GM18951 (cell line): ENCODE data around the gene ANO6.
"Not testable (repeated sequence)": the region's sequence is repeated elsewhere in the genome, so short reads cannot be mapped to it uniquely, and the experiment has no call there.

Experiments used
- POLR2A ChIP-seq: IDR thresholded peaks from 4 replicates; pipeline ENCODE4 v1.6.1; 2011; ENCODE audit warnings: mild to moderate bottlenecking; ENCODE audit not compliant: insufficient read length, insufficient read depth; ENCODE audit errors: extremely low read depth
- in situ Hi-C: fragments of 300-500 bp; cut with MboI; formaldehyde crosslinking; loops from one replicate; pipeline ENCODE4 v1.12.0; 2022; ENCODE audit warnings: low sequenced_read_pairs, mixed read lengths, inconsistent platforms; ENCODE audit not compliant: unreplicated experiment

Gene ANO6

DNA sequence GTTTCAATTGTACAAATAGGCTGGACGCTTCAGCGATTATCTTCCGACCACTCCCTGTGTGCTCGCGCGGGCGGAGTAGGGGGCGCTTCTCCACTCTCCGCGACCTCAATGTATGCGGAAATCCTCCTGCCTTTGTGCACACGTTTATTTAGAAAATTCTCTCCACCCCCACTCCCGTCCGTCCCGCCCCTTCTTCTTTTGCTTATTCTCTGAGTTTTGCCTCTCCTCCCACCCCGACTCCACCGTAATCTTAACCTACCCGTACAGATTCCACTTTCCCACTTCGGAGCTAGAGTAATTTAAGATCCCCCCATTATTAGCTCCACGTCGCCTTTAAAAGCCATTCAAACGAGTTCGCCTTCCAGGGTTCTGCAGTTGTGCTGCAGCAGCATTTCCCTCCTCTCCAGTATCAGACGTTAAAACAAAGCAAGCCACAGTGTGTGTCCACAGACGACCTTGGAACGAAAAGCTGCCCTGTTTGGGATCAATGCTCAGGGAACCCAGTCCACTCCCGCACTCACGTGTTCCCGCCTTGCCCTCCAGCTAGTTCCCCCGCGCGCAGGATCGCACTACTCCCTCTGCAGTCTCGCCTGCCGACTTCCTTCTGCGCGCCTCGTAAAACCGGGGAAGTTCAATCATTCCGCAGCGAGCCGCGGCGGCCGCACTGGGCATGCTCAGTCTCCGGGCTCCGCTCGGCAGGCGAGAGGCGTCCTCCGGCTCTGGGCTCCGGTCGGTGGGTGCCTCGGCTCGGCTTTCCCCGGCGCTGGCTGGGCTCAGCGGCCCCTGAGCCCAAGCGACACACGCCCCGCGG lies at the start of gene ANO6:
Gene ANO6 (plus strand): TSS at position 677 of the 811 bp plus-strand sequence. CDS start 227 bp downstream, outside the sequence.
- TF ChIP-seq POLR2A = peak; percentile 82
- in situ Hi-C loops = loop anchor here (25.0 kb wide), 1 partner anchor 522 kb away; the partner anchor contains the start of gene ARID2

GRCh38 chr12:45168976-45169375 lies 46.9 kb upstream of the ANO6 start:
- in situ Hi-C loops = no loop called here
- no peak for TF ChIP-seq POLR2A

DNA sequence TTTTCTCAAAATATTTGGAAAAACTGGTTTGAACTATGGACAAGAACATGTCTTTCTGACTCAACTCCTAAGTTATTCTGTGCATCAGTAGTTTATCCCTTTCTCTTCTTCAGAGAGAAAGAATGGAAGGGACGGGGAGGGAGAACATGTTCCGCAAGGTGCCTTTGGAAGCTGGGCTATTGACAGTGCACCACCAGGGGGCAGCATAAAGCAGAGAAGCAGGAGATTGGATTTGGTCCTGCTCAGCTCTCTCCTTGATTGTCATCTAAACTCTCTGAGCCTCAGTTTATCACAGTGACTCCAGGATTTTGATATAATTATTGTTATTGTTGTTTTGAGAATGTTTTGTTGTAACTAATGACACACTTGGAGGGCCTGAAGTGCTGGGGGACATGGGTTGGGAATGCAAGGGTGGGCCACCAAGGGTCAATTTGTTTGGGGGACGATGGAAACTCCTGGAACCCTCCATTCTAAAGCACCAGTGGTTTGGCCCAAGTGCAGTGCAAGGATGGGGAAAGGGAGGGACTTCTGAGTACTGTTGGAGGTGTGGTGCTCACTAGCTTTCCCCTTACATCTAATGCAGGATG lies 45.3 kb upstream of the ANO6 start:
- TF ChIP-seq POLR2A = no peak
- in situ Hi-C loops = no loop called here

DNA sequence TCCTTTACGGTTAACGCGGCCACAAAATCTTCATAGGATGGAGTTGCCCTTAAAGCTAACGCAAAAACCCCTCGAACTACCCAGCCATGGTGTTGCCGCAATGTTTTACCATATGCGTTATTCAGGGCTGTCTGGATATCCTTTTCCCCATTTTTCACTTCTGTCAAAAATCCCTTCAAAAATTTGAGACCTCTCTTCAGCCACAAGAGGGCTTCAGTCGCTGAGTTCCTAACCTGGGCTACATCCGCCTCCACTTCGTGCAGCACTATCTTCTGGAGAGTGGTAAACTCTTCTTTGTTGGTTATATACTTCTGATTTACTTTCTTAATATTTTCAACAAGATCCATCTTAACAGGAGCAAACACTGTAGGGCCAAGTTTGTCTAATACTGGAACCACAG lies 42.6 kb upstream of the ANO6 start:
- in situ Hi-C loops = not testable (repeated sequence)

- TF ChIP-seq POLR2A = no peak
- in situ Hi-C loops = no loop called here
Measured at GRCh38 chr12:45174595-45174994, 41.3 kb upstream of the ANO6 start.

- in situ Hi-C loops = no loop called here
Measured at GRCh38 chr12:45178771-45179170, 37.1 kb upstream of the ANO6 start.

GRCh38 chr12:45182511-45182910 lies 33.4 kb upstream of the ANO6 start:
- in situ Hi-C loops = no loop called here

More at GRCh38 chr12:45178771-45179170, 37.1 kb upstream of the ANO6 start:
- TF ChIP-seq POLR2A = no peak

DNA sequence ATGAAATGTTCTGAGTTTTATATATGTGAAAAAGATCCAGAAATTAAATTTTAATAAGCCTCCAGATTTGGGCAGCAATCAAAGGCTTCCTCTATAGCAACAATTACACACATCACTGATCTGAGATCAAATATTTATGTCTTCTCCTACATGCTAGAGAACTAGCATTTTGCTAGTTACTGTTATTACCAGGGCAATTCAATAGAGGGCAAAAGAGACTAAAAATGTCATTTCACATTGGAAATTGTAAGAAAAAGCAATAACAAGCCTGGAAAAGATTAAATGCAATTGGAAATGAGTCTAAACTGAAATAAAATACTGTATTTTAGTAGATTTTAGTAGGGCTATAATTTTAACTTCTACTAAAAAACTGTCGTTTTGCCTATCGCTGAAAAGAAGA lies 32.6 kb upstream of the ANO6 start:
- no peak for TF ChIP-seq POLR2A
- in situ Hi-C loops = no loop called here

More at GRCh38 chr12:45182511-45182910, 33.4 kb upstream of the ANO6 start:
- TF ChIP-seq POLR2A = no peak

- TF ChIP-seq POLR2A = no peak
- in situ Hi-C loops = no loop called here
Measured at GRCh38 chr12:45184147-45184963, 31.5 kb upstream of the ANO6 start.

DNA sequence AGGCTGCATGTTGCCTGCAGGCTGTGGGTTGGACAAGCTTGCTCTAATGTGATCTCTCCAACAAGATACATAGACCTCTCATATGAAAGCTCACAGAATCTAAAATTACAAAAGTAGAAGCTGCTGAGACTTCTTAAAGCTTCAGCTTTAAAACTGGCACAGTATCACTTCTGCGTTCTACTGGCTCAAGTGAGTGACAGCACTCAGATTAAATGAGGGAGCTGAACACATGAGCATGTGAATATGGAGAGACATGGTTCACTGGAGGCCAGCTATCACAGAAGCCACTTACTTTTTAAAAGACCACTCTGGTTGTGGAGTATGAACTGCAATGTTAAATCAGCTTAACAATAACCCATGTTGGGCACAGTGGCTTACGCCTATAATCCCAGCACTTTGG lies 29.1 kb upstream of the ANO6 start:
- no peak for TF ChIP-seq POLR2A
- in situ Hi-C loops = no loop called here

- no peak for TF ChIP-seq POLR2A
- in situ Hi-C loops = no loop called here
Measured at GRCh38 chr12:45189766-45190403, 26.0 kb upstream of the ANO6 start.

DNA sequence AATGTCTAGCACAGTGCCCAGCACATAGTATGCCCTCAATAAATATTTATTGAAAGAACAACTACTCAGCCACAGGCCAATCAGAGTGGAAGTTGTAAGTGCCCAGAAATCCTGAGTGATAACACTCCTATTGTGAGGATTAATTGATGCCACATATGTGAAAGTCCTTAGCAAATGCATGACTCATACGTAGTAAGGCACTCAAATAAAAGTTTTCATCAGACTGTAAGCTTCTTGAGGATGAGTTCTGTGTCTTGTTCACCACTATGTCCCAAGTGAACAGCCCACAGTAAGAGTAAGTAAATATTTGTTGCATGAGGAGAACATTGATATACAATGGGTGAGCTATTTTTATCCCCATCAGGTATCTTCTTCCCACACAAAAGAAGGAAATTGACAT lies 24.7 kb upstream of the ANO6 start:
- TF ChIP-seq POLR2A = no peak
- in situ Hi-C loops = no loop called here

DNA sequence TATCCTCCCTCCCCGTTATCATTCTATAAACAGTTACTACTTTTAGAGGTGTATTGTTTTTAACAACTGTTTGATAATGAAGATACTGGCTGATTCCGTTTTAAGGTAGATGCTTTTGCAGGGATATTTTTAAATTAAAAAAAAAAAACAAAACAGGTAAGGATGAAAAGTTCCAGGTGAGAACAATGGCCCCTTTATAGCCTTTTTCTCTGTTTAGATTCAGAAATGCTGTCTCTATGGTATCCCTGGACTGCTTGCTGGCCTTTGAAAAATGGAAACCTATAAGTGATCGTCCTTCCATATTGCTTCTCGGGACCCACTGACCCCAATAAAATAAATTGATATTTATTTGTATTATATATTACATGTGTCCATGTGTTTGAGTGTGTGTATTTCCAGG lies 23.2 kb upstream of the ANO6 start:
- in situ Hi-C loops = no loop called here
- no peak for TF ChIP-seq POLR2A
